SK-N-MC (cell line): ENCODE results near the gene TET2.
"Not testable (repeated sequence)": the region's sequence is repeated elsewhere in the genome, so short reads cannot be mapped to it uniquely, and the experiment has no call there.

ENCODE experiments used
- EZH2 ChIP-seq: fragments of 200-600 bp; sonication (generic); IDR thresholded peaks from one replicate; pipeline ENCODE4 v1.6.1; 2017; ENCODE audit warnings: antibody characterized with exemption
- FOXP2 ChIP-seq: optimal IDR thresholded peaks from 2 replicates; pipeline ENCODE3; 2011; ENCODE audit warnings: mild to moderate bottlenecking, moderate library complexity; ENCODE audit not compliant: insufficient read depth; ENCODE audit errors: extremely low read length, control extremely low read depth
- POLR2AphosphoS5 ChIP-seq: IDR thresholded peaks from 2 replicates; pipeline ENCODE4 v1.6.1; 2012; ENCODE audit warnings: mild to moderate bottlenecking, low read depth, low read length, borderline replicate concordance

- TF ChIP-seq FOXP2, POLR2AphosphoS5, EZH2: not testable (repeated sequence)
Measured at GRCh38 chr4:105299027-105299426, 152.4 kb downstream of the TET2 start.
